Left ventricle myocardium inferior (tissue), 1 donor: ENCODE results near the gene TUBGCP4. TPM values are rescaled to one million over a fixed set of nuclear protein-coding genes. Genes with fewer than 3 reads are reported as not detected.

Experiments used
- DNase-seq: peaks from one replicate; pipeline ENCODE4 v3.0.0-alpha.2; 2020
- H3K27ac ChIP-seq: fragments of 200-600 bp; replicated peaks from 2 replicates; pipeline ENCODE4 v1.8.0; 2021
- H3K27me3 ChIP-seq: fragments of 200-600 bp; 2 replicates; pipeline ENCODE4 v1.8.0; 2021; ENCODE audit warnings: low read depth
- H3K36me3 ChIP-seq: fragments of 200-600 bp; 2 replicates; pipeline ENCODE4 v1.8.0; 2021
- H3K4me1 ChIP-seq: fragments of 200-600 bp; 2 replicates; pipeline ENCODE4 v1.8.0; 2021
- H3K4me3 ChIP-seq: fragments of 200-600 bp; 2 replicates; pipeline ENCODE4 v1.8.0; 2021; ENCODE audit warnings: mild to moderate bottlenecking, moderate library complexity
- H3K9me3 ChIP-seq: fragments of 200-600 bp; replicated peaks from 2 replicates; pipeline ENCODE4 v1.8.0; 2021
- CTCF ChIP-seq: fragments of 200-600 bp; IDR thresholded peaks from 2 replicates; pipeline ENCODE4 v1.8.0; 2021; ENCODE audit warnings: antibody characterized with exemption, mild to moderate bottlenecking, borderline replicate concordance
- intact Hi-C: fragments of 100-400 bp; cut with micrococcal nuclease; formaldehyde crosslinking; loops from one replicate; pipeline ENCODE4 v1.11.0; 2022
- total RNA-seq: library from RNA; stranded (reverse); fragmentation: NEBNext Ultra II Directional; extraction: Animal tissue kit (Norgen Biotek cat#: 25700); gene quantifications from one replicate; pipeline ENCODE4 v1.2.1, GENCODE V29; 2021
- donor health status: DM: no; HTN: yes; CAD: no; lungs with severe emphysema.

TUBGCP4 gene
- total RNA-seq, 1 donor from 2014 or later: 10.8 TPM

- peaks cover 95% of the 10 kb centered on the region for H3K36me3 ChIP-seq
- intact Hi-C loops: no loop called here
- no peak for TF ChIP-seq CTCF
Measured at GRCh38 chr15:43406189-43406588, 35.3 kb downstream of the TUBGCP4 start.

GRCh38 chr15:43406808-43407207, 35.9 kb downstream of the TUBGCP4 start:
- TF ChIP-seq CTCF: no peak
- H3K4me3 ChIP-seq: no peak overlapping the region
- peaks cover 95% of the 10 kb centered on the region for H3K36me3 ChIP-seq
- no peaks in the 10 kb centered on the region for H3K27me3 ChIP-seq
- peaks cover 14% of the 10 kb centered on the region for H3K4me1 ChIP-seq
- intact Hi-C loops: no loop called here
- no peak overlapping the region for H3K27ac ChIP-seq
- no peaks in the 10 kb centered on the region for H3K9me3 ChIP-seq
- DNase-seq: no peak

More at GRCh38 chr15:43406189-43406588, 35.3 kb downstream of the TUBGCP4 start:
- no peaks in the 10 kb centered on the region for H3K27me3 ChIP-seq
- no peak for DNase-seq
- no peak overlapping the region for H3K27ac ChIP-seq
- no peaks in the 10 kb centered on the region for H3K9me3 ChIP-seq
- H3K4me1 ChIP-seq: peaks cover 14% of the 10 kb centered on the region
- no peak overlapping the region for H3K4me3 ChIP-seq

- no peak overlapping the region for H3K27ac ChIP-seq
- H3K4me1 ChIP-seq: peaks cover 14% of the 10 kb centered on the region
- H3K9me3 ChIP-seq: no peaks in the 10 kb centered on the region
- no peak for DNase-seq
- no peak for TF ChIP-seq CTCF
- H3K4me3 ChIP-seq: no peak overlapping the region
- H3K27me3 ChIP-seq: no peaks in the 10 kb centered on the region
- intact Hi-C loops: no loop called here
- H3K36me3 ChIP-seq: peaks cover 95% of the 10 kb centered on the region
Measured at GRCh38 chr15:43408789-43409188, 37.9 kb downstream of the TUBGCP4 start.

GRCh38 chr15:43410572-43411214, 39.8 kb downstream of the TUBGCP4 start:
- H3K4me3 ChIP-seq: no peak overlapping the region
- intact Hi-C loops: no loop called here
- H3K27me3 ChIP-seq: no peaks in the 10 kb centered on the region
- H3K4me1 ChIP-seq: peaks cover 14% of the 10 kb centered on the region
- H3K36me3 ChIP-seq: peaks cover 95% of the 10 kb centered on the region
- DNase-seq: no peak
- TF ChIP-seq CTCF: no peak
- no peaks in the 10 kb centered on the region for H3K9me3 ChIP-seq
- no peak overlapping the region for H3K27ac ChIP-seq

DNA sequence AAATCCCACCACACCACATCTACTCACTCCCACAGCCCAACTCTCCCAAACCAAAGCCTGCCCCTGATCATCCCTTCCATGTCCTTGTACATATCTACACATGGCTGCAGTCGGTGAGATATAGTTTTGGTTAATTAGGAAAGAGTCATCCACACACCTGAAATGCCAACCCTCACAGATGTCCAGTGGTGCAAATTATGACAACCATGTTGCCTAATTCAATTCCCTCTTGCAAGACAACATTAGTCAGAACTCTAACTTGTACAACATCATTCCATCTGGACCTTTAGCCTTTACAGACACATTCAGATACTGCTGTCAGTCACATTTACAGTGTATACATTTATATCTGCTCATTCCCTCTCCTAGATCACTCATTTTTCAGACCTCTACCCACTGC, 41.2 kb downstream of the TUBGCP4 start:
- H3K4me1 ChIP-seq: peaks cover 2% of the 10 kb centered on the region
- intact Hi-C loops: no loop called here
- H3K36me3 ChIP-seq: peaks cover 93% of the 10 kb centered on the region

More for the DNA sequence above, 41.2 kb downstream of the TUBGCP4 start:
- Histone ChIP-seq H3K27ac (no peak overlapping the region), H3K4me3 (no peak overlapping the region), H3K27me3 (no peaks in the 10 kb centered on the region), H3K9me3 (no peaks in the 10 kb centered on the region)
- no peak for DNase-seq
- no peak for TF ChIP-seq CTCF
